HepG2 (cell line): ENCODE results near the gene PPARA. TPM values are rescaled to one million over a fixed set of nuclear protein-coding genes. Genes with fewer than 3 reads are reported as not detected.

Experiments
- ATAC-seq: fragments of 200-7000 bp; cut with Tn5 transposase; 3 replicates; pipeline ENCODE4 v1.9.1; 2020; ENCODE audit warnings: mild to moderate bottlenecking, moderate library complexity
- BruUV-seq: library from RNA; stranded (reverse); fragments of 400-500 nt; replicated peaks from 2 replicates; lab custom pipeline; 2021; lab: Mats Ljungman, UMichigan
- CTCF ChIA-PET: fragments of 300-600 bp; formaldehyde crosslinking; extraction: SDS; loops from one replicate; lab custom pipeline; 2021; ENCODE audit warnings: low total read pairs, inconsistent platforms, low intra/inter-chr PET ratio; lab: Yijun Ruan, JAX
- POLR2A ChIA-PET: fragments of 350-600 bp; sonication (Branson Sonifier 250); formaldehyde crosslinking; loops from one replicate; lab custom pipeline; 2020; ENCODE audit warnings: antibody characterized with exemption, inconsistent platforms; lab: Yijun Ruan, JAX
- DNase-seq: peaks from one replicate; pipeline ENCODE4 v3.0.0-alpha.2; 2015; ENCODE audit warnings: low spot score
- FAIRE-seq: peaks from 3 replicates; lab custom pipeline; 2011; peaks lifted over from hg19 to GRCh38; lab: Jason Lieb, UNC
- H2AFZ ChIP-seq: one replicate; pipeline ENCODE4 v1.6.1; 2011; ENCODE audit warnings: low read length, inconsistent platforms
- H3K27ac ChIP-seq: fragments of 300-600 bp; 3 replicates; pipeline ENCODE4 v1.8.0; 2011; ENCODE audit warnings: mixed run types, mild to moderate bottlenecking, mixed read lengths, low read length, inconsistent platforms; ENCODE audit not compliant: insufficient read depth; ENCODE audit errors: extremely low read length
- H3K27me3 ChIP-seq, 2 experiments: fragments of 200-600 bp in 1 of 2; 2 replicates in 1 of 2; 3 replicates in 1 of 2; pipeline versions ENCODE4 v1.6.0 to v1.8.0; 2011; ENCODE audit warnings: low read length in 2 of 2, mild to moderate bottlenecking in 2 of 2, moderate library complexity in 2 of 2, inconsistent platforms in 1 of 2; ENCODE audit not compliant: insufficient read depth in 2 of 2, control insufficient read depth in 1 of 2
- H3K36me3 ChIP-seq, 2 experiments: fragments of 200-600 bp in 1 of 2; replicated peaks in 1 of 2; 2 replicates in 1 of 2; 3 replicates in 1 of 2; pipeline versions ENCODE4 v1.5.1 to v1.8.0; 2011; ENCODE audit warnings: low read length in 2 of 2, inconsistent platforms in 1 of 2; ENCODE audit not compliant: insufficient read depth in 2 of 2, control insufficient read depth in 1 of 2
- H3K4me1 ChIP-seq: 2 replicates; pipeline ENCODE4 v1.5.1; 2012; ENCODE audit warnings: low read length, inconsistent platforms; ENCODE audit not compliant: insufficient read depth
- H3K4me2 ChIP-seq: 2 replicates; pipeline ENCODE4 v1.6.0; 2011; ENCODE audit warnings: low read depth, low read length, inconsistent platforms
- H3K4me3 ChIP-seq, 3 experiments: fragments of 200-600 bp in 1 of 3; sonication (generic), shearing (Covaris generic) in 1 of 3; replicated peaks in 1 of 3; 2 replicates each; pipeline ENCODE4 v1.5.1; 2011 to 2016; ENCODE audit warnings: low read length in 3 of 3, inconsistent platforms in 2 of 3, low read depth in 2 of 3, mild to moderate bottlenecking in 2 of 3, control low read depth in 1 of 3, mixed read lengths in 1 of 3; ENCODE audit not compliant: insufficient read depth in 1 of 3
- H3K79me2 ChIP-seq: one replicate; pipeline ENCODE4 v1.6.1; 2011; ENCODE audit warnings: low read length, inconsistent platforms; ENCODE audit not compliant: insufficient read depth
- H3K9ac ChIP-seq: 2 replicates; pipeline ENCODE4 v1.6.0; 2011; ENCODE audit warnings: mild to moderate bottlenecking, low read depth, low read length, inconsistent platforms; ENCODE audit not compliant: insufficient read depth
- H3K9me3 ChIP-seq: 2 replicates; pipeline ENCODE4 v1.5.1; 2012; ENCODE audit warnings: mild to moderate bottlenecking, low read length
- H4K20me1 ChIP-seq: 2 replicates; pipeline ENCODE4 v1.6.0; 2011; ENCODE audit warnings: inconsistent platforms, mild to moderate bottlenecking, low read length, moderate library complexity; ENCODE audit not compliant: insufficient read depth
- FOXC1 ChIP-seq: sonication (generic); formaldehyde crosslinking; IDR thresholded peaks from 2 replicates; pipeline ENCODE4 v1.8.0; 2022; ENCODE audit warnings: mild to moderate bottlenecking, missing genetic modification reagents, borderline replicate concordance
- HOXA3 ChIP-seq: sonication (generic); formaldehyde crosslinking; IDR thresholded peaks from 2 replicates; pipeline ENCODE4 v1.5.0; 2020; ENCODE audit warnings: missing genetic modification reagents
- ZNF513 ChIP-seq: sonication (generic); formaldehyde crosslinking; conservative IDR thresholded peaks from 2 replicates; pipeline ENCODE4 v1.5.0; 2020; ENCODE audit warnings: missing genetic modification reagents
- ZNF740 ChIP-seq: sonication (generic); formaldehyde crosslinking; IDR thresholded peaks from 2 replicates; pipeline ENCODE4 v1.4.0; 2020; ENCODE audit warnings: missing genetic modification reagents
- ZNF891 ChIP-seq: sonication (generic); formaldehyde crosslinking; IDR thresholded peaks from 2 replicates; pipeline ENCODE4 v1.5.0; 2020; ENCODE audit warnings: mild to moderate bottlenecking, missing genetic modification reagents
- WGBS: methylation state at CpG from one replicate; pipeline ENCODE4 v1.1.6; 2017; ENCODE audit warnings: low lambda C conversion rate; 5-methylcytosine and 5-hydroxymethylcytosine counted together
- in situ Hi-C: cut with HindIII; loops from 2 replicates; pipeline ENCODE4 v1.10.0; 2017; ENCODE audit warnings: low pct_unique_long_range_greater_than_20kb; ENCODE audit not compliant: extremely low pct_ligation_motif_present
- intact Hi-C: fragments of 100-400 bp; cut with micrococcal nuclease; formaldehyde crosslinking; loops from one replicate; pipeline ENCODE4 v1.10.0; 2022; ENCODE audit not compliant: unreplicated experiment
- polyA plus RNA-seq, 8 experiments: library from polyadenylated mRNA; depleted of rRNA in 3 of 8; stranded (reverse) in 7 of 8; unstranded in 1 of 8; fragments of >200 nt; fragmentation: Illumina TruSeq in 4 of 8; extraction: Trizol in 4 of 8; gene quantifications; 2 replicates each; pipeline versions ENCODE4 v1.2.1 to v1.2.3, GENCODE V29; 2011 to 2016; ENCODE audit warnings: low read depth in 4 of 8, missing spikeins in 1 of 8, mixed read lengths in 1 of 8; ENCODE audit not compliant: insufficient read depth in 1 of 8
- total RNA-seq, 5 experiments: library from RNA; depleted of rRNA; stranded (reverse); fragments of >200 nt; fragmentation: Illumina TruSeq; extraction: Trizol; gene quantifications; 2 replicates each; pipeline ENCODE4 v1.2.3, GENCODE V29; 2016; ENCODE audit warnings: low read depth in 1 of 5

Gene PPARA
- total and polyA plus RNA-seq, 2 of the 13 experiments (the other 11 are each of a cell fraction or from before 2014, with no cell fraction given): 18.2 to 24.7 TPM

DNA sequence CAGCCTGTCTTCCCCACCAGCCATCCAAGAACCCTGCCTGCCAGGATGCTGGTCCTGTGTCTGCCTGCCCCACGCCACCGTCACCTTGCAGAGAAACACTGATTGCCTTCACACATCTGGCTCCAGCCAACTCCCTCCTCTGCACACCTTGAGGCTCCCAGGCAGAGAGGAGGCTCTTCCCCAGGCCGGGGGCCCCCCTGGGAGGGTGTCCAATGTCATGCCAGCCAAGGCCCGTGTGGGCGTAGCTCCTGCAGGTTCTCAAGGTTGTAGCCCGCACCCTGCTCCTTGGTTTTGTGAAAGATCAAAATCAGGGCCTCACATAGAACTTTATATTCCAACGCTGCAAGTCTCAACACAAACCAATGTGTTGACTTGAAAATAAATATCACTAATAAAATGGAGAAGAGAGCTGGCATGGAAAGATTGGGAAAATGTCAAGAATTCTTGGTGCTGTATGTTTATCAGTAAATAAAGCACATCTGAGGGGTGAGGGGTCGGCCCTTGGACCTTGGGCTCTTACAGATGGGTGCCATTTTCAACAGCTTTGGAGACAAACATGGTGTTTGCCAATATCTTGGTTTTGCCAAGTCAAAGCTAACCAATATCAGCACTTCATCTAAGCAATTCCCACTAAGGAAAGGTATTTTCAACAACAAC lies 6.7 kb upstream of the PPARA start (continued):
- no peak for TF ChIP-seq ZNF740 (CRISPR knock-in tag)
- no peak for TF ChIP-seq ZNF891 (CRISPR knock-in tag)
- TF ChIP-seq, all 625 proteins: peak for 0

DNA sequence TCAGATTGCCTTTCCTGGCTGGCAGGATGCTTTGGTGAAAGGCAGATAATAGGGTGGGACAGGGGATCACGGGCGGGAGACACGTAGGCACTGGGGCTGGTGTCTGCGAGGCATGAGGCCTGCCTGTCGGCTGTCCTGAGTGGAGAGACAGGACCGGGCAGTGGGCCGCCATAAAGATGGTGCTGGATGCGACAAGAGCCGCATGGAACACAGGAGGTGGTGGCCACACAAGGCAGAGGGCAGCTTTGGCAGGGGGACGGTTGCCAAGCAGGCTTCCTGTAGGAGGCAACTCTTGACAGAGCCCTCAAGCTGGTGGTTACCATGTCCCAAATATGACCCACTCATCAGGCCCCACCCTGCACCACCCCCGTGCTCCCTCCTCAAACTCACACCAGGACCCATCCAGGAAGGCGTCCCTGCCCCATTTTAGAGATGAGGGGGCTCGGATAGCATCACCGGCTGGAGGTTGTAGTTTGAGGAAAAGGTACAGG lies 4.9 kb upstream of the PPARA start:
- WGBS: 82% methylated on average over 12 of the region's 14 CpGs
- H2AFZ ChIP-seq: no peak overlapping the region
- BruUV-seq: no TSS peak
- H4K20me1 ChIP-seq: no peaks in the 10 kb centered on the region
- peaks cover 62% of the 10 kb centered on the region for H3K4me1 ChIP-seq
- no peaks in the 10 kb centered on the region for H3K79me2 ChIP-seq
- H3K27ac ChIP-seq: no peak overlapping the region
- no peak overlapping the region for H3K9ac ChIP-seq
- no peak for TF ChIP-seq HOXA3 (CRISPR knock-in tag)
- TF ChIP-seq FOXC1 (CRISPR knock-in tag): no peak
- TF ChIP-seq ZNF513 (CRISPR knock-in tag): no peak
- no peak for DNase-seq
- CTCF ChIA-PET: no interaction called here
- H3K27me3 ChIP-seq: no peaks in the 10 kb centered on the region
- FAIRE-seq: no peak
- H3K4me2 ChIP-seq: no peak overlapping the region
- no peaks in the 10 kb centered on the region for H3K9me3 ChIP-seq
- intact Hi-C loops (no loop called here), in situ Hi-C loops (loop anchor here (25.0 kb wide), 1 partner anchor 392 kb away; the partner anchor contains the start of gene CELSR1)
- no peaks in the 10 kb centered on the region for H3K36me3 ChIP-seq
- no peak for ATAC-seq
- POLR2A ChIA-PET: interaction anchor here (4.9 kb wide), 1 partner anchor 11 kb away, joined by 54 read pairs; no protein-coding TSS in a partner anchor
- H3K4me3 ChIP-seq: no peak overlapping the region
